HG03025 (cell line): Measurements from ENCODE around the gene ORC4.
A peak's percentile ranks its signal among the peaks of the same experiment; 100 is the strongest.

ENCODE experiments used
- ATAC-seq: cut with Tn5 transposase; IDR thresholded peaks from one replicate; pipeline ENCODE4 v1.9.1; 2021; ENCODE audit warnings: mild to moderate bottlenecking, moderate library complexity; ENCODE audit not compliant: unreplicated experiment, low FRiP score

ORC4 gene

GRCh38 chr2:148020111-148021058 is at the start of gene ORC4:
Gene ORC4, minus strand, starts transcription at chr2:148020737. Its CDS starts 44,779 bp downstream, at chr2:147975958.
- peak; percentile 80 for ATAC-seq

GRCh38 chr2:148067801-148068200 is 47.3 kb upstream of the ORC4 start:
- no peak for ATAC-seq

DNA sequence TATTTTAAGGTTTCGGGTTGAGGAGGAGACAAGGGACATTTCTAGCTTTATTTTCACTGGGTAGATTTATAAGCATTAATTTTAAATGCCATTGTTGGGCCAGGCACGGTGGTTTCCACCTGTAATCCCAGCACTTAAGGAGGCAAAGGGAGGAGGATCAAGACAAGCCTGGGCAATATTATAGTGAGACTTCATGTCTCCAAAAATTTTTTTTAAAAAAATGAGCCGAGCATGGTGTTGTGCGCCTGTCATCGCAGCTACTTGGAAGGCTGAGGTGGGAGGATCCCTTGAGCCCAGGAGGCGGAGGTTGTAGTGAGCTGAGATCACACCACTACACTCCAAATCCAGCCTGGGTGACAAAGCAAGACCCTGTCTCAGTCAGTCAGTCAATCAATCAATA is 45.4 kb upstream of the ORC4 start:
- ATAC-seq, result no peak

- ATAC-seq, result no peak
Observed at GRCh38 chr2:148063633-148064032, 43.1 kb upstream of the ORC4 start.

DNA sequence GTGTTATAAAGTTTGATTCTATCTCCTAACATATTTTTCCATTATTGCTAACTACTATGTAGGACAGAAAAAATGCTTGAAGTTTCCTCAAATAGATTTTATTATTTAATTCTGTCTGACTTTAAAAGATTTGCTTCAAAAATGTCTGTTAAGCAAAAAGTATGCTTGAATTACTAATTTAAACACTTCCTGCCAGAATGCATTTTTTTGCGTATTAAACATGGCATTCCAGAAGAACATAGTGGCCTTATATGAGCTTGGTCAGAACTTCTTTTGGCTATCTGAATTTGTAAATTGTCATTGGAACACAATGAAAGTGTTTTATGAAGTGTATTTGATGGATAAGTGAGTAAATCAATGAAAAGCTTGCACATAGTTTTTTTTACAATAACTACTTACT is 38.1 kb upstream of the ORC4 start:
- no peak for ATAC-seq

GRCh38 chr2:148052687-148053086 is 32.1 kb upstream of the ORC4 start:
- no peak for ATAC-seq

DNA sequence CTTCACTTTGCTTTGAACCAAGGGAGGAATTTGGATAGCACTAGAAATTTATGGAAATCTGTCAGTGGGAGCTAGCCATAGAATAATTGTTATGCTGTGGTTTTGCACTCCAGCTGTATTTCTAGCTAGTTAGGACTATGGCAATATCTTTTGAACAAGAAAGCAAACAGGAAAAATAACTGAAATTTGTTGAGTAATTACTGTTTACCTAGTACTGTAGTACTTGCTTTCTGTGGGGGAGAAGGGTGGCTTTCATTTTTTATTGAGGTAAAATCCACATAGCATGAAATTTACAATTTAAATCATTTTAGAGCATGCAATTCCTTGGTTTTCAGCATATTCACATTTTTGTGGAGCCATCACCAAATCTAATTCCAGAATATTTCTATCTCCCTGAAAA is 28.7 kb upstream of the ORC4 start:
- peak; percentile 12 for ATAC-seq

DNA sequence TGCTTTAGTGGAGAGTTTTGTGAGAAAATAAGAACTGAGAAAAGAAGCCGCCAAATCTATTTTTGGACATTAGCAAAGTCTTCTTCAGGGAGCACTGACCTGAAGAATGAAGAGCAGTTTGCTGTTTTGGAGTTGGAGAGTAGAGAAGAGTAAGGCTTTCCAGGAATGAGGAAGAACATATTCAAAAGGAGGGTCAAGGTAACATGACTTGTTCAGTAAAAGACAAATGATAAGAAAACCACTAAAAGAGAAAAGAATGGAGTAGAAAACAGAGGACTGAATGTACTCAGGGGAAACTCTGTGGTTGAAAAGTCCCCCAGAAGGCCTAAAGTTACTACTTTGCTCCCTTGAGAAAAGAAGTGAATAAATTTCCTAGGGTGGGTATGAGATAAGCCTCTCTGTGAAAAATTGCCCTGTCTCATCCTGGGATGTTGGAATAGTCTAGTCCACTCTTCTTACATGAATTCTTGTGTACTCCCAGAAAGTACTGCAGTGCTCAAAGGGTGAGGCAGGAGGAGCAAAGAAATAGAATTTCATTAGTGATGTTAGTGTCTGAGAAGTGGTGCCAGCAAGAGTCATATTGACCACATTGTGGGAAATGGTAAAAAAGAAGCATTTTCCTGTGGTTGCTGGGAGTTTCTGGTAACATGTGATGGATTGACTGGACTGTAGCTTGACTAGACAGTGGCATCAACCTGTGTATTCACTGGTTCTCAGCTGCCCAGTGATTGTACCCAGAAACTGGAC is 28.1 kb upstream of the ORC4 start:
- ATAC-seq, result peak; percentile 52

DNA sequence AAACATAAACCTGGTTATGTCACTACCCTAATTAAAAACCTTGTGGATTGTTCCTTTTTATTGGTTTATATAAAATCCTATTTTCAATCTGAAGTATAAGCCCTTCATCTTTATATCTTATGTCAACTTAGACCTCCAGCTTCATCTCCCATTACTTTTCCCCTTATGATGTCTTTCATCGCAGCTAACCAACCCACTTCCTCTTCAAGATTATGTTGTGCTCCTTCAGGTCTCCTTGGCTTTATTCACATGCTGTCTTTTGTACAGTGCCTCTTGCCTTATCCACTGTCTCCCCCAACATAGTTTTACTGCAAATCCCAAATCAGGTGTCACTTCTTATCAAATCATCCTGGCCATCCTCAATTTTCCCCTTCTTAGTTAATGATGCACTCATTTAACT is 26.3 kb upstream of the ORC4 start:
- ATAC-seq, result no peak

DNA sequence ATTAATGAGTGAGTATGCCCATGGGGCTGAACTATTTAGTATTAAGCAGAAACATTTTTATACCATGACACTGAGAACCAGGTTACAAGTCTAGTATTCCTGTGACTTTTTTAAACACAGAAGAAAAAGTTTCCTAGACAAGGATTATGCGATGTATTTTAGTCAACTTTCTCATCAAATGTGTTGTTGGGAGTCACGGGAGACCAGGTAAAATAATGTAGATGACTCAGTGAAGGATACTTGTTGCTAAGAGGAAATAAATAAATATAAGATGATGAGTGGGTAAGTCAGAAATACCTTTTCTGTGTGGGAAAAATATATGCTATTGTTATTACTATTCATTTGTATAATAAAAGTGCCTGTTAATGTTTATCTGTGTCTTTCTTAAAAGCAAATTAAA is 23.8 kb upstream of the ORC4 start:
- no peak for ATAC-seq

GRCh38 chr2:148042219-148042618 is 21.7 kb upstream of the ORC4 start:
- ATAC-seq, result peak; percentile 84

- no peak for ATAC-seq
Observed at GRCh38 chr2:148039783-148040182, 19.2 kb upstream of the ORC4 start.

DNA sequence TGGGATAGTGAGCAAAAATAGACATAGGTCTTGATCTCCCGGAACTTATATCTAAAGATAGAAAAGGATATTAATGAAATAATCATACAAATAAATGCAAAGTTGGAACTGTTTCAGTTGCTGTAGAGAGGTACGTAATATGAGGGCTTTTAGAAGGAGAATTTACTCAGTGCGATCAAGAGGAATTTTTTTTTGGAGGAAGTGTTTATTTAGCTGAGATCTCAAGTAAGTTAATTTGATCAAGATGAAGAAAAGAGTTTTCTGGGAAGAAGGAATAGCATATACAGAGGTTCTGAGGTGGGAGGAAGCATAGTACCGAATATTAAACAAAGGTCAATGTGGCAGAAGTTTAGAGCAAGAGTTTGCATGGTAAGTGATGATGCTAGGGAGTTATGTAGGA is 11.7 kb upstream of the ORC4 start:
- no peak for ATAC-seq

- no peak for ATAC-seq
Observed at GRCh38 chr2:148031152-148031551, 10.6 kb upstream of the ORC4 start.

DNA sequence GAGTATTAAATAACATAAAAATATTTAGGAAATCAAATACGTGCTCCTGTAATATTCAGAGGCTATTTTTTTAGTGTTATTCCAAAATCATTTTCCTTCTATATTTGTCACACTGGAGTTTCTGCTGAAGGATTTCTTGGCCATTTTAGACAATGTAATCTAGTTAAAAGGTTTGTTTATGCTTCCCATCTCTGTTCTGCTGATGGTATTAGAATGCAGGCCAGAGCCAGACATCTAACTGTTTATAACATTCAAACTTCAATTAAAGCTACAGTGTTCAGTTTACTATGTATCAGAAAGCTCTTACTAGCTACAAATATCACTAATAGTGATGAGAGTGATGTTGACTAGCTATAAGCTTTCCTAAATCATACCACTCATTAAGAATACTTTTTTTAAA is 8.2 kb upstream of the ORC4 start:
- no peak for ATAC-seq

GRCh38 chr2:148027822-148028221 is 7.3 kb upstream of the ORC4 start:
- ATAC-seq, result no peak

GRCh38 chr2:148026573-148026972 is 6.0 kb upstream of the ORC4 start:
- no peak for ATAC-seq

GRCh38 chr2:148023861-148024260 is 3.3 kb upstream of the ORC4 start:
- ATAC-seq, result no peak

DNA sequence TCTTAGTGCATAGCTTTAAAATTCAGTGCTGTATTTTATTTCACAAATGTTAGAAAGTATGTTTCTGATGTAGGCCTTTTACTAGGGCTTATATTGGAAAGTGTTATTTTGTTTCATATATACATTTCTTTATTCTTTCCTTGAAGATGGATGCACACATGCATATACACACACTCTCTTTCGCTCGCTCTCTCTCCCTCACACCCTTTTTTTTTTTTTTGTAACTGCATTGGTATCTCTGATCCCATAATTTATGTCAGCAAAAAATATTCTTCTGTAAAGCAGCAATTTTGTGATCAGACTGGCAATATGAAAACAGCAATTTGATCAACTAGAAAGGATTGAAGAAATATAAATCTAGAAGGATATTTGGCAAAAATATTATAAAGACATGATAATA is 2.3 kb upstream of the ORC4 start:
- ATAC-seq, result no peak

DNA sequence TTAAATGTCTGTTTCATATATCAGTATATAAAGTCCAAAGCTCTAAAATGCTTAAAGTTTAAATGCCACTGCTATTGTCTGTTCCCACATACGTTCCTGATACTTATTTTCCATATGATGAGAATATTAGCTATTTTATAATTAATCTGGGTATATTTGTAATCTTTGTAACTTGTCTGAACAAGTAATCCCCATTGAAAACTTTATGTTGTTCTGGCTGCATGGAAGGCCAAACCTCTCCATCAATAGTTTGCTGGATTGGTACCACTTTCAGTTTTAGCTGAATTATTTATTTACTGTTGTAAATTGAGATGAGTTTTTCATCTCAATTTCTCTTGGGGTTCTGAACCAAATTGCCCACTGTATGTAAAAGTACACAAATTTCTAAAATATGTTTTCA is 1.8 kb upstream of the ORC4 start:
- ATAC-seq, result no peak

DNA sequence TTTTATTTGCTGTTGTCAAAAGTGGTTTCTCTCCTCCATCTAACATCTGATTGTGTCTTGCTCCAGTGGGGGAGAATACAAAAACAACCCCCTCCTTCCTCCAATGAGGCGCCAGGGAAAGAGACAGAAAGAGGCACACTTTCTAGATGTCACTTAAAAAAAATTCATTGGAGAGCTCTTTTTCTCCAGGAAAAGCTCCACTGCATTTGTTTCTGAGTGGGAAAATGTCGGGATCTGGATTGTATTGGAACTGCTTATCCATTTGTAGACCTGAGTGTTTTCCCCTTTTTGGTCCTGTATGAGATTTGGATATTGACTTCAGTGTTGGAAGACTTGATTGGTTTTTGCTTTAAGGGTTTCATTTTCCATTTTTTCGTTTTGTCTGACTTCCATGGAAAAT is 1.3 kb upstream of the ORC4 start:
- no peak for ATAC-seq
